ENCODE results near the gene EFNA1. TPM values are rescaled to one million over a fixed set of nuclear protein-coding genes. Genes with fewer than 3 reads are reported as not detected.
A peak's percentile ranks its signal among the peaks of the same experiment; 100 is the strongest.

Gene EFNA1
- polyA plus RNA-seq, 1 of the 3 experiments (the other 2 are of a cell fraction): 14.4 TPM

DNA sequence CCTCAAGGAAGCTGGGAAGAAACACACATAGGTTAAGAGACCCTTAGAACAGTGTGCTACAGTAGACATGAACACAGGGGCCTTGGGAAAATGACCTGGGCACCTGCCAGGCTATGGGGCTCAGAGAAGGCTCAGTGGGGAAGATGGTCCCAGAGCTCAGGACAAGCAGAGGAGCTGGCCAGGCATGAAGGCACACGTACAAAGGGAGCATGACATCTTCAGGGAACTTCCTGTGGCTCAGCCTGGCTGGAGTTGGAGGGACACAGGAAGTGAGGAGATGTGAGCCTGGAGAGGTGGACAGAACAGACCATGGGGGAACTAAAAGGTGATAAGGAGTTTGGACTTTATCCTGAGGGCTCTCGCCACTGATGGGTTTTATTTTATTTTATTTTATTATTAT, 4.2 kb downstream of the EFNA1 start:
- Histone ChIP-seq H3K27me3 (ENCODE audit: insufficient read depth) (no peaks in the 10 kb centered on the region), H3K36me3 (replicated peaks in 1 of 2; ENCODE audit: control insufficient read depth in 1 of 2, insufficient read depth in 2 of 2, low read length in 1 of 2) (peaks cover 5 to 23% of the 10 kb centered on the region in 2 experiments), H3K4me3 (ENCODE audit: low read depth in 2 of 2, low read length in 1 of 2) (no peak overlapping the region), H2AFZ (ENCODE audit: low read depth) (no peak overlapping the region), H3K9me3 (no peaks in the 10 kb centered on the region), H3F3A (replicated peaks; ENCODE audit: insufficient read depth) (peaks cover 20% of the 10 kb centered on the region), H3K27ac (ENCODE audit: low read depth in 2 of 2, low read length in 1 of 2) (no peak overlapping the region), H3K4me1 (ENCODE audit: control insufficient read depth in 1 of 2, insufficient read depth in 2 of 2, low read depth in 1 of 2, low read length in 1 of 2) (peaks cover 20 to 48% of the 10 kb centered on the region in 2 experiments), H3K4me2 (no peak overlapping the region), H3K79me2 (ENCODE audit: insufficient read depth) (peaks cover 7% of the 10 kb centered on the region; the same call in 1 of the 2 replicates), H3K9ac (no peak overlapping the region), H3K9me2 (no peaks in the 10 kb centered on the region), H4K20me1 (ENCODE audit: insufficient read depth) (no peaks in the 10 kb centered on the region)
- DNase-seq: no peak
- WGBS (ENCODE audit: low lambda C conversion rate): 89% methylated on average over 2 of the region's 2 CpGs
- CTCF ChIA-PET: interaction anchor here (0.6 to 9.7 kb wide), 6 partner anchors 36 to 87 kb away, joined by 3 to 67 read pairs (median 13); partner anchors contain the start of gene KRTCAP2
- TF ChIP-seq YY1 (IDR thresholded peaks at IDR 0.05; ENCODE audit: low read depth): no peak
- no peak for TF ChIP-seq FOXJ3 (CRISPR knock-in tag; IDR thresholded peaks at IDR 0.05)
- TF ChIP-seq EZH2phosphoT487 (IDR thresholded peaks at IDR 0.05; ENCODE audit: borderline replicate concordance, low read depth): no peak
- no peak for TF ChIP-seq TCF12 (IDR thresholded peaks at IDR 0.05)
- TF ChIP-seq MXI1 (IDR thresholded peaks at IDR 0.05; ENCODE audit: low read depth, low read length): no peak
- TF ChIP-seq SMC3 (IDR thresholded peaks at IDR 0.05; ENCODE audit: low read depth, low read length): no peak
- no peak for TF ChIP-seq RCOR1 (IDR thresholded peaks at IDR 0.05; ENCODE audit: low read length)
- no peak for TF ChIP-seq EP300 (IDR thresholded peaks at IDR 0.05; ENCODE audit: borderline replicate concordance in 1 of 2, low read depth in 1 of 2, low read length in 1 of 2)
- no peak for TF ChIP-seq TAF1 (IDR thresholded peaks at IDR 0.05; ENCODE audit: borderline replicate concordance, low read depth, low read length)
- TF ChIP-seq, protein P1, sequence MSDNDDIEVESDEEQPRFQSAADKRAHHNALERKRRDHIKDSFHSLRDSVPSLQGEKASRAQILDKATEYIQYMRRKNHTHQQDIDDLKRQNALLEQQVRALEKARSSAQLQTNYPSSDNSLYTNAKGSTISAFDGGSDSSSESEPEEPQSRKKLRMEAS (IDR thresholded peaks at IDR 0.05; ENCODE audit: low read depth): no peak
- TF ChIP-seq, protein P2, sequence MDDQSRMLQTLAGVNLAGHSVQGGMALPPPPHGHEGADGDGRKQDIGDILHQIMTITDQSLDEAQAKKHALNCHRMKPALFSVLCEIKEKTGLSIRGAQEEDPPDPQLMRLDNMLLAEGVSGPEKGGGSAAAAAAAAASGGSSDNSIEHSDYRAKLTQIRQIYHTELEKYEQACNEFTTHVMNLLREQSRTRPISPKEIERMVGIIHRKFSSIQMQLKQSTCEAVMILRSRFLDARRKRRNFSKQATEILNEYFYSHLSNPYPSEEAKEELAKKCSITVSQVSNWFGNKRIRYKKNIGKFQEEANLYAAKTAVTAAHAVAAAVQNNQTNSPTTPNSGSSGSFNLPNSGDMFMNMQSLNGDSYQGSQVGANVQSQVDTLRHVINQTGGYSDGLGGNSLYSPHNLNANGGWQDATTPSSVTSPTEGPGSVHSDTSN (IDR thresholded peaks at IDR 0.05): no peak
- TF ChIP-seq CTCF (IDR thresholded peaks at IDR 0.05): no peak
- POLR2A ChIA-PET: no interaction called here

DNA sequence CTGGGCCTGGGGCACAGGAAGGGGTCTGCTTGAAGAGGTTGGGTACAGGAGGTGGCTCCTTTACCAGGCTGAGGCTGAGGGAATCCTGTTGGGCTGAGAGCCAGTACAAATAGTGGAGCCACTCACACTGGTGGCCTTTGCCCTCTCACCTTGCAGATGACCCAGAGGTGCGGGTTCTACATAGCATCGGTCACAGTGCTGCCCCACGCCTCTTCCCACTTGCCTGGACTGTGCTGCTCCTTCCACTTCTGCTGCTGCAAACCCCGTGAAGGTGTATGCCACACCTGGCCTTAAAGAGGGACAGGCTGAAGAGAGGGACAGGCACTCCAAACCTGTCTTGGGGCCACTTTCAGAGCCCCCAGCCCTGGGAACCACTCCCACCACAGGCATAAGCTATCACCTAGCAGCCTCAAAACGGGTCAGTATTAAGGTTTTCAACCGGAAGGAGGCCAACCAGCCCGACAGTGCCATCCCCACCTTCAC, 6.2 kb downstream of the EFNA1 start:
- ChIA-PET CTCF (interaction anchor here (1.9 to 5.6 kb wide), 4 partner anchors 34 to 49 kb away, joined by 6 to 43 read pairs (median 28); no protein-coding TSS in a partner anchor), POLR2A (no interaction called here)
- TF ChIP-seq MEF2A (IDR thresholded peaks at IDR 0.05; ENCODE audit: borderline replicate concordance, low read depth) (no peak), TEAD4 (IDR thresholded peaks at IDR 0.05; ENCODE audit: borderline replicate concordance, insufficient read depth) (no peak), YY1 (IDR thresholded peaks at IDR 0.05; ENCODE audit: low read depth) (no peak), SIN3A (IDR thresholded peaks at IDR 0.05; ENCODE audit: borderline replicate concordance, low read depth, low read length) (no peak), SMC3 (IDR thresholded peaks at IDR 0.05; ENCODE audit: low read depth, low read length) (no peak), FOSL2 (IDR thresholded peaks at IDR 0.05; ENCODE audit: borderline replicate concordance, low read depth) (no peak), TCF12 (IDR thresholded peaks at IDR 0.05) (no peak), FOXJ3 (CRISPR knock-in tag; IDR thresholded peaks at IDR 0.05) (no peak), MXI1 (IDR thresholded peaks at IDR 0.05; ENCODE audit: low read depth, low read length) (no peak), EZH2phosphoT487 (IDR thresholded peaks at IDR 0.05; ENCODE audit: borderline replicate concordance, low read depth) (no peak), POLR2AphosphoS5 (IDR thresholded peaks at IDR 0.05; ENCODE audit: low read depth, low read length) (no peak)
- TF ChIP-seq, protein P3, sequence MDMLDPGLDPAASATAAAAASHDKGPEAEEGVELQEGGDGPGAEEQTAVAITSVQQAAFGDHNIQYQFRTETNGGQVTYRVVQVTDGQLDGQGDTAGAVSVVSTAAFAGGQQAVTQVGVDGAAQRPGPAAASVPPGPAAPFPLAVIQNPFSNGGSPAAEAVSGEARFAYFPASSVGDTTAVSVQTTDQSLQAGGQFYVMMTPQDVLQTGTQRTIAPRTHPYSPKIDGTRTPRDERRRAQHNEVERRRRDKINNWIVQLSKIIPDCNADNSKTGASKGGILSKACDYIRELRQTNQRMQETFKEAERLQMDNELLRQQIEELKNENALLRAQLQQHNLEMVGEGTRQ (IDR thresholded peaks at IDR 0.05; ENCODE audit: borderline replicate concordance, low read depth, low read length): no peak
- TF ChIP-seq, protein P2 (IDR thresholded peaks at IDR 0.05): no peak
- TF ChIP-seq, protein P4, sequence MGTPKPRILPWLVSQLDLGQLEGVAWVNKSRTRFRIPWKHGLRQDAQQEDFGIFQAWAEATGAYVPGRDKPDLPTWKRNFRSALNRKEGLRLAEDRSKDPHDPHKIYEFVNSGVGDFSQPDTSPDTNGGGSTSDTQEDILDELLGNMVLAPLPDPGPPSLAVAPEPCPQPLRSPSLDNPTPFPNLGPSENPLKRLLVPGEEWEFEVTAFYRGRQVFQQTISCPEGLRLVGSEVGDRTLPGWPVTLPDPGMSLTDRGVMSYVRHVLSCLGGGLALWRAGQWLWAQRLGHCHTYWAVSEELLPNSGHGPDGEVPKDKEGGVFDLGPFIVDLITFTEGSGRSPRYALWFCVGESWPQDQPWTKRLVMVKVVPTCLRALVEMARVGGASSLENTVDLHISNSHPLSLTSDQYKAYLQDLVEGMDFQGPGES (IDR thresholded peaks at IDR 0.05; ENCODE audit: low read depth, low read length): no peak

More for the DNA sequence above, 6.2 kb downstream of the EFNA1 start:
- no peak overlapping the region for H3K4me3 ChIP-seq (ENCODE audit: low read depth in 2 of 2, low read length in 1 of 2)
- H3K9me2 ChIP-seq: no peaks in the 10 kb centered on the region
- DNase-seq: no peak
- H3K9ac ChIP-seq: no peak overlapping the region
- no peaks in the 10 kb centered on the region for H4K20me1 ChIP-seq (ENCODE audit: insufficient read depth)
- H3K27me3 ChIP-seq (ENCODE audit: insufficient read depth): no peaks in the 10 kb centered on the region
- H3K79me2 ChIP-seq (ENCODE audit: insufficient read depth): peaks cover 27% of the 10 kb centered on the region
- no peak overlapping the region for H3K27ac ChIP-seq (ENCODE audit: low read depth in 2 of 2, low read length in 1 of 2)
- no peak overlapping the region for H2AFZ ChIP-seq (ENCODE audit: low read depth)
- peaks cover 29% of the 10 kb centered on the region for H3F3A ChIP-seq (replicated peaks; ENCODE audit: insufficient read depth)
- peak overlapping the region; percentile 91; the same call in 1 of the 2 replicates for H3K4me2 ChIP-seq
- peaks cover 20 to 52% of the 10 kb centered on the region in 2 experiments for H3K4me1 ChIP-seq (ENCODE audit: control insufficient read depth in 1 of 2, insufficient read depth in 2 of 2, low read depth in 1 of 2, low read length in 1 of 2)
- WGBS (ENCODE audit: low lambda C conversion rate): 87% methylated on average over 5 of the region's 7 CpGs
- peaks cover 16 to 34% of the 10 kb centered on the region in 2 experiments for H3K36me3 ChIP-seq (replicated peaks in 1 of 2; ENCODE audit: control insufficient read depth in 1 of 2, insufficient read depth in 2 of 2, low read length in 1 of 2)
- no peaks in the 10 kb centered on the region for H3K9me3 ChIP-seq

Data from SK-N-SH (cell line).